DMS 273 (cell line): ENCODE measurements around the gene B4GALT1.
"Not testable (repeated sequence)": the region's sequence is repeated elsewhere in the genome, so short reads cannot be mapped to it uniquely, and the experiment has no call there.

Source experiments
- DNase-seq: peaks from one replicate; lab custom pipeline; 2025; ENCODE audit not compliant: unreplicated experiment; lab: John Stamatoyannopoulos, UW

B4GALT1 gene

DNA sequence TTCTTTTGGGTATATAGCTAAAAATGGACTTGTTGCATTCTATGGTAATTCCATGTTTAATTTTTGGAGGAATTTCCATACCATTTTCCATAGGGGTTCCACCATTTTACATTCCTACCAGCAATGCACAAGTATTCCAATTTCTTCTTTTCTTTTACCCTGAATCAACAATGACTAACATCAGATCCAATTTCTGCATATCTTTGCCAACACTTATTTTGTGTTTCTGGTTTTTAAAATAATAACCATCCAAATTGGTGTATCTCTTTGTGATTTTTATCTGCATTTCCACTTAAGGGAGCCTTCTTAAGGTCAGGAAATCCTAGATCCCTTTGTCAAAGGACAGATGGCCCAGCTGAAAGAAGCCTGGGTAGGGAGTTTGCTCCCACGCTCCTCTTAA, 61.2 kb downstream of the B4GALT1 start:
- no peak for DNase-seq

DNA sequence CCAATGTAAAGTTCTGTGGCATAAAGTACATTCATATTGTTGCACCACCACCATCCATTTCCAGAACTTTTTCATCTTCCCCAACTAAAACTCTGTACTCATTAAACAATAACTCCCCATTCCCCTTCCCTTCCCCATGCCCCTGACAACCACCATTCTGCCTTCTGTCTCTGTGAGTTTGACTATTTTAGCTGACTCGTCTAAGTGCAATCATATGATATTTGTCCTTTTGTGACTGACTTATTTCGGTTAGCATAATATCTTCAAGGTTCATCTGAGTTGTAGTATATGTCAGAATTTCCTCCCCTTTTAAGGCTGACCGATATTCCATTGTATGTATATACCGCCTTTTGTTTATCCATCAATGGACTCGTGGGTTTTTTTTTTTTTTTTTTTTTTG, 61.6 kb downstream of the B4GALT1 start:
- no peak for DNase-seq

DNA sequence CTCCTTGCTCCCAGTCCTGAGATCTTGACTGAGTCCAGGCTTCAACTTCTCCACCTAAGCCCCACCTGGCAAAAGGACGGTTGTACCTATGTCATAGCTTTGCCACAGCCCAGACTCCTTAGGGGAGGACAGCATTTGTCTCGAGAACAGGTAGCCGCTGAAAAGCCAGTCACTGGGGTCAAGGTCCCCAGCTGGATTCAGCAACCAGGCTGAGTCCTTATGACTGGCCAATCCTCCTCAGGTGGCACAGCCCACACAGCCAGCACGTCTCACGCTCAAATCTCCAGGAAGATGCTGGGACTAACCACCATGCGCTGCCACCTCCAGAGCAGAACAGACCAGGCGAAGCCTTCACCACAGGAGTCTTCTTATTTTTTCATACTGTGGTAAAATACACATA, 62.7 kb downstream of the B4GALT1 start:
- no peak for DNase-seq

DNA sequence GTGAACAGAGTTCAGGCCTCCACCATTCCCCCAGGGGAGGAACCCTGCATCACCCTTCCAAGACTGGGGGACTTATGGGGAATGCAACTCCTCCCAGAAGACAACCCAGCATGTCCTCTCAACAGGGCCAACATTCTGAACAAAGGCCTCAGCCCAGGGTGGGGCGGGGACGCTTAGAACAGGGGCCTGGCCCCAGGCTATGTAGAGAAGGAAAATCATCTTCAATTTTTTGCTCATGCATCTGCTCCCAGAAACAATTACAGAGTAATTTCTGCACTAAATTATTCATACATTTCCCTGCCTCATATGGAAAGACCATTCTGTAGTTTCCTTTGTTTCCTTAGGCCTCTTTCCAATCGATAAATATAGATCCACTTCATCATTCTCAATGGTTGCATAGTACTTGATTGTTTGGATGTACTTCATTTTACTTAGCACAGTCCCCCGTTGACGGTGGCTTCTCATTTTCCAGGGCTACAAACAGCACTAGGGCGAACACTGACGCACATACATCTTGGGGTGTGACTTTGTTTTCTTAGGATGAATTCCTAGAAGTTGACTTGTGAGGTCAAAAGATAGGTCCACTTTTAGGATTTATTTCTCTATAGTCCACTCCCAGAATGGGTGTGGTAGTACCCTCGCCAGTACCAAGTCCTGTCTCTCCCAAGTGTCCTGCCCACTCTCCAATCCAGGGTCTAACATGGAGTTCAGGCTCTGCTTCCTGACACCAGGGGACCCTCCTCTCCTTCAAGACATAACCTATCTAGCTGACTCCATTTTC, 63.4 kb downstream of the B4GALT1 start:
- DNase-seq, result no peak

DNA sequence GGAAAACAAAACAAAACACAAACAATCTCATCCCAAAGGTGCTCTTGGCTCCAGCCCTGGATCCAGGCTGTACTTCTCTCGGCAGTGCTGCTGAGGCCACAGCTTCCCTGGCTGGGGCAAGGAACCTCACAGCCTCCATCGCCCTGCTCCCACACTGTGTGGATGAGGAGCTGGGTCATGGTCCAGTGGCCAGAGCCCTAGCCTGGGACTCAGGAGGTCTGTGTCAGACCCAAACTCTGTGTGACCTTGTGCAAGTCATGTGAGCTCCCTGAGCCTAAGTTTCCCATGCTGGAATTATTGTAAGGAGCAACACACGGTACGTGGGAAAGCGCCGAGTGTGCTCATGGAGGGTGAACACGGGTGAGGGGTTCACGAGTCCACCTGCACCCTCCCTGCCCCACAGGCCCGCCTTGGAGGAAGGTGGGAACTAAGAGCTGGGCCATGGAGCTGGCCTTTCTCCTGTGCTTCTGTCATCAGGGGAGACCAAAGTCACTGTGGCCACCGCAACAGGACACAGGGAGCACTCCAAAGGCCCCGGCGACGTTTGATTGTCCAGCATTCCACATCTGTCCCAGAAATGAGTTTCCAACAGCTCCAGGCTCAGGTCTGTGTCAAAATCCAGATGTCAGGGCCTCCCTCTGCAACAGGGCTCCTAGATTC, 64.5 kb downstream of the B4GALT1 start:
- DNase-seq, result no peak

DNA sequence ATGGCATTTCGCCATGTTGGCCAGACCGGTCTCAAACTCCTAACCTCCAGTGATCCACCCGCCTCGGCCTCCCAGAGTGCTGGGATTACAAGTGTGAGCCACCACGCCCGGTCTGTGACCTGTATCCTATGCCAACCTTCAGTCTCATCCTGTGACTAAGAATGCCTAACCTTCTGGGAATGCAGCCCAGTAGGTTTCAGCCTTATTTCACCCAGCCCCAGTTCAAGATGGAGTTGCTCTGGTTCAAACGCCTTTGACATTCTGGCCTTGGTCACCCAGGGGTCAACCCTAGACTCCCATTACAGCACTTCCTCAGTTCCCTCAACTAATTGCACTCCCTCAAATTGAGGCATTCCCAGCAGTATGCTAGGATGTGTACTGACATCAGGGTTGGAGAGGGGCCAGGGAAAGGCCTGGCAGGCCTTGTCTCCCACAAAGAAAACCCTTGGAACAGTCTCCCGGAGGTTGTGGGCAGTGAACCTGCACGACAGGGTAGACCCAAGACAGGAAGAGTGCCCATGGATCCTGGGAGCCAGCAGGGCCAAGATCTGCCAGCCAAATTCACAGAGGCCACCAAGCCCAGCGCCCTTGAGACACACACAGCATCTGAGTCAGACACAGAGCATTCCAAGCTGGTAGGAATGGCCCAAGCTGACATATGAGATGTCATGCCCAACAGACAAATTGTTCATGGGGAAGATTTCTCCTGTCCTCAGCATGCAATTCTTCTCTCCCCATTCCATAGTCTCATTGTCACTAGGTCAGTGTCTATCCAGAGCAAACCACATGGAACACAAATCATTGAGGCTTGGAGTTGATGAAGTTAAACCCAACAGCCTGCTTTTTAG, 65.8 kb downstream of the B4GALT1 start:
- no peak for DNase-seq

DNA sequence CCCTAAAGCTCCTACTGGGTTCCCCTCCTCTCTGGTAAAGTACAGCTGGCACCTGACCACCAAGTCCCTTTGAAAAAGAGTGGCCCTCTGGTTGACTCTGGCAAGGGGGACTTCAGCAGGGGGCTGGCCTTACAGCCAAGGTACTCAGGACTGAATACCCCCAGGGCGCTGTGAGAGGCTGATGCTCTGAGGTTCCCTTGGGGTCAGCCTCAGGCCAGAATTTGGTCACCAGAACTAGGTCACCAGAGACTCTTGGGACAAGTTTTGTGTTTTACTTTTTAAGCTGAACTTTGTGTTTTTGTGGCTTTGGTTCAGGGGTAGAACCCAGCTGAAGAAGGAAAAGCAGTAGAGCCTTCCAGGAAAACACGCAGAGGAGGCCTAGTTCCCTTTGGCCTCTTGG, 67.4 kb downstream of the B4GALT1 start:
- no peak for DNase-seq

DNA sequence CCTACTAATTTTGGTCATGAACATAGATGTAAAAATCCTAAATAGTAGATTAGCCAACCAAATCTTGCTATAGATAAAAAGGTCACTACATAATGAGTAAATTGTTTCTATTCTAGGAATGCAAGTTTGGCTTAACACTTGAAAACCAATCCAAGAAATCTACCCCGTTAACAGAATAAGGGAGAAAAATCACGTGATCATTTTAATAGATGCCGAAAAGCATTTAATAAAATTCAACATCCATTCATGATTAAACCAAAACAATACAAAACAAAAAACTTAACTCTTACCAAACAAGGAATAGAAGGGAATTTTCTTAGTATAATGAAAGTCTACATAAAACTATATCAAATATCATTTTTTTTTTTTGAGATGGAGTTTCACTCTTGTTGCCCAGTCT, 69.9 kb downstream of the B4GALT1 start:
- no peak for DNase-seq

DNA sequence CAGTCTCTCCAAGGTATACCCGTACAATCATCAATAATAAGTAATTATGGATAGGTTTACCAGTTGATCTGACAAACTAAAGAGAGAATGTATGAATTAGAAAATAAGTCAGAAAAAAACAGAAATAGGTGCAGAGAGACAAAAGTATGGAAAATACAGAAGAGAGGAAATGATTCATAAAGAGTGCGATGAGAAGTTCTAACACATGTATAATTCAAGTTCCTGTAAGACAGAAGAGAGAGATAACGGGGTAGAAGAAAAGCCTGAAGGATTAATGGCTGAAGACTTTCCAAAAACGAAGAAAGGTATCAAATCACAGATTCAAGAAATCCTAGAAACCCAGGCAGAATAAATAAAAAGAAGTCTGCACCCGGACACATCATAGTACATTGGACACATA, 74.5 kb downstream of the B4GALT1 start:
- no peak for DNase-seq

DNA sequence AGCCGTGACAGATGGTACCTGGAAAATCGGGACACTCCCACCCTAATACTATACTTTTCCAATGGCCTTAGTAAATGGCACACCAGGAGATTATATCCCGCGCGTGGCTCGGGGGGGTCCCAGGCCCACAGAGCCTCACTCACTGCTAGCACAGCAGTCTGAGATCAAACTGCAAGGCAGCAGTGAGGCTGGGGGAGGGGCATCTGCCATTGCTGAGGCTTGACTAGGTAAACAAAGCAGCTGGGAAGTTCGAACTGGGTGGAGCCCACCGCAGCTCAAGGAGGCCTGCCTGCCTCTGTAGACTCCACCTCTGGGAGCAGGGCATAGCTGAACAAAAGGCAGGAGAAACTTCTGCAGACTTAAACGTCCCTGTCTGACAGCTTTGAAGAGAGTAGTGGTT, 81.5 kb downstream of the B4GALT1 start:
- DNase-seq, result not testable (repeated sequence)

DNA sequence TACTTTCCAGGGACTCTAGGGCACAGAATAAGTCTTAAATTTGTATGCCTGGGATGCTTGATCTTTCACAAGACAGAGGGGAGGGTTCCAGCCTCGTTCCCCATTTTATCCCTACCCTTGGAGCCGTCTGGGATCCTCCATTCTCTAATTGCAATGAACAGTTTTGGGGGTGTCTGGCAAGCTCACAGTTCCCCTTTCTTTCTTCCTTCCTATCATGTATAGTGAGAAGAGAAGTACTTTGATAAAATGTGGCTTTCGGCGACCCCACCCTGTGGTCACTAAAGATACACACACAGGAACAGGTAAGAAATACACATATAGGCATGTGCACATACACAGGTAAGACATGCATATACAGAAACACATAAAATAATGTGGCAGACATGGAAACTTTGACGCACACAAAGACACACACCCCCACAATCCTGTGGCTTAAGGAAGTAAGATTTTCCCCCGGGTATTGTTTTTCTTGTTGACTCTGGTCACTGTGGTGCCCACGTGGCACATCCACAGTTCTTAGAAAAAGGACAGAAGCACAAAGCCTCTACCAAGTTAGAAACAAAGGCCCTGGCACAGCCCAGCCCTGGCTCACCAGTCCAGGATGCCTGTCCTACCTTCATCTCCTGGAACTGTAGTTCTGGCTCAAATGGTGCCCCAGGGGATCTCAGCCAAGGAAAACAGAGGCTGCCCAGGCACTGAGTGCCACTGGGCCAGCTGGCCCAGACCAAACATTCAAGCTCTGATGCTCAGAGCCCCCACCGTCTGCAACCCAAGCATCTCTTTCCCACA, 84.4 kb downstream of the B4GALT1 start:
- no peak for DNase-seq

DNA sequence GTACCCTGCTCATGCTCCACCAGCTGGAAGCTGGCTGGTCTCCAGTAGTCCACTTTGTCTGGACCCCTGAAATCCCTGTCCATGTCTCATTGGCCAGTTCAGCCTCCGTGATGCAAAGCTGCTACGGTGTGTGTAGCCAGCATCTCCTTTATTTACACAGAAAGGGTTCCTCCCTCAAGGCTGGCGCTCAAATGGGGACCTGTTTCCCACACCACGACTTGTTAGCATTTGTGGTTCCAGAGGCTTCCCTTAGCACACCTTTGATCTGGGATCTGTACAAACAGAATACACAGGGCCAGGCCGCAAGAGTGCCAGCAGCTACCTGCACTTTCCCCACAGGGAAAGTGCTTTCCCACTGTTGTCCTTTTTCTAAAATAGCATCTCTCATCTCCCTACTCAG, 85.0 kb downstream of the B4GALT1 start:
- DNase-seq, result no peak

DNA sequence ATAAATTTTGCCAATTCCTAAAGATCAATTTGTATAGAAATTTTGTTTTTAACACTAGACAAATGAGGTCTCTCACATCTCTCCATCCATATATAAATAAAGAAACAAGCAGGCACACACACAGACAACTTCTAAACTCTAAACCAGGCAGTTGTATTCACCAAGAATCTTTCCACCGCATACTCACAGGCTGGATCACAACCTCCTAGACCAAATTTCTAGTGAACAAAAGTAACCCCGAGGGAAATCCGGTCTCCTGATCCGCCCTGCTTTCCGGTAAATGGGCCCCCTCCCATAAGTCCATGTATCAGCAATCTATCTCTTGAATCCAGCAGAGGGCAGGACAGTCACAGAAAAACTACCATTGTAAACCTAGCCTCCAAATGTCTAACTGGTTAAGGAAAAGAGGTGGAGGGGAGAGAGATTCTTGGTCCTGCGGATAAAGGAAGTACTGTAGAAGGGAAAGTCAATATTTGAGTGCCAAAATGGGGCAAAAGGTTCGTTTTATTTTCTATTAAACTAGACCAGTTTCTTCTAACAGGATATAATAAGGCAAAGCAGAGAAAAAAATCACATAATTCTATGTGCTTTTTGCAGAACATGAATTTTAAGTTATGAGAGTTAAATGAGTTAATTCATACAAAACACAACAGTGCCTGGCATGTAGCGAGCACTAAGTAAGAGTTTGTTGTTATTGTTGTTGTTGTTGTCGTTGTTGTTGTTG, 85.8 kb downstream of the B4GALT1 start:
- DNase-seq, result peak; percentile 91

DNA sequence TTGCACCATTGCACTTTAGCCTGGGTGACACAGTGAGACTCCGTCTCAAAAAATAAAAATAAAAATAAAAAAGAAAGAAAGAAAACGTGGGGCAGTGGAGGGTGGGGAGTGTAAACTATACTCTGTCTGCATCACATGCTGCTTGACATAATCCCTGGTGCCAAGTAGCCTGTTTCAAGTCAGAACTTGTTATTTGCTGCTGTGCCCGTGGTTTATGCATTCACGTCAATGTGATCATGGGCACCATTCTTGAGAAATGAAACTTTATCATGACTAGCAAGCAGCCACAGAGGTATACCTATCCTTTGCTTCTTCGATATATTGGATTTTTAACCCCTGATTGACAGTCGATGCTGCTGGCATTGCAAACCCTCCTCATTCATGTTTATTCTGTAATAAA, 86.6 kb downstream of the B4GALT1 start:
- peak; percentile 36 for DNase-seq

DNA sequence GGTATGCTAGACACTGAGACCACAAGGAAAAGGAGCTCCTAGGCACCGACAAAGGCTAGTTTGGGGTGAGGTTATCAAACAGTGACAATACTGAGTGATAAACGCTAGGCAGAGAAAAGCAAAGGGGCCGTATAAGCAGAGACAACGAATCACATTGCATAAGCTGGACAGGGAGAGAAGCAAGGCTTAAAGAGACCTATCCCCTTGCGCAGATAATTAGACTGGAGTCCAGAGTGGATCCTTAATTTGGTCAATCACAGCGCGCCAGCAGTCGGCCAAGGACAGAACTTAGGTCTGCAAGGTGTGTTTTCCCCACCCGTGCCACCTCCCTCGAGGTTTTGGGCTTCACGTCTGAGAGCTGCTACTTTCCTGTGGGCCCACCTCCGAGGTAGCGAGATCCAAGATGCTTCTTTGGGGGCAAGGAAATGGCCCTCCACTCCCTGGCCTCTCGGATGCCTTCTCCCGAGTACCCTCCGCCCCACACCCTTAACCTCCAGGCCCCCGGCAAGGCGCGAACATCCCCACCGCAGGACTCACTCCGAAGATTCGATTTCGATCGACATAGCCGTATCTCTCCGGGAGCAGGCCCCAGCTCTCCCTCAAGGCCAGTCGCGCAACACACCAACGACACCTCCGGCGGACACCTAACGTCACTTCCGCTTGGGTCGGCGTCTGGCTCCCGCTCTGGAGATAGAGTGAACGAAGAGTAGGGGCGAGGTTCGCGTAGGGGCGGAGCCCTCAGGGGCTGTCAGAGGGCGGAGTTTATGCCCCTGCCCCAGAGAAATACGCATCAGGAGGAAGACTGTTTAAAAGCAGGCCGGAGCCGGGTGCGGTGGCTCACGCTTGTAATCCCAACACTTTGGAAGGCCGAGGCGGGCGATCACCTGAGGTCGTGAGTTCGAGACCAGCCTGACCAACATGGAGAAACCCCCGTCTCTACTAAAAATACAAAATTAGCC, 90.8 kb downstream of the B4GALT1 start, which contains the start of gene SMU1:
SMU1 (minus strand) TSS at position 629 of the 959 bp plus-strand sequence; CDS start at position 563, 66 bp downstream.
- peak; percentile 99 for DNase-seq

DNA sequence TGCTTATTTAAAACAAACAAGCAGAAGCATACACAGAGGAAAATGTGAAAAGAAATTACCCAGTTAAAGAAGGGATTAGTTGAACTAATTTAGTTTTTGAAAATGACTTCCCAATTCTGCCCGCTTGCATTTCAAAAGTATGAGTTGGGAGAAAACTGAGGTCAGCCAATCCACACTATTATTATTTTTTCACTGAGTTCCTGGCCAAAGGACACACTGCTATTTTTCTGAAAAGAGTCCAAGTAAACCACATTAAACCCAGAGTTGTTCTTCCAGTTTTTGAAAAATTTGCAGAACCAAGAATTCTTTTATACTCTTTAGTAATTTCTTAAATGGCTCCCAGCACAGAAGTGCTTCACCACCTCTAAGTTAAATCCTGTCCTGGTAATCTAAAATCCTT, 98.1 kb downstream of the B4GALT1 start:
- no peak for DNase-seq

DNA sequence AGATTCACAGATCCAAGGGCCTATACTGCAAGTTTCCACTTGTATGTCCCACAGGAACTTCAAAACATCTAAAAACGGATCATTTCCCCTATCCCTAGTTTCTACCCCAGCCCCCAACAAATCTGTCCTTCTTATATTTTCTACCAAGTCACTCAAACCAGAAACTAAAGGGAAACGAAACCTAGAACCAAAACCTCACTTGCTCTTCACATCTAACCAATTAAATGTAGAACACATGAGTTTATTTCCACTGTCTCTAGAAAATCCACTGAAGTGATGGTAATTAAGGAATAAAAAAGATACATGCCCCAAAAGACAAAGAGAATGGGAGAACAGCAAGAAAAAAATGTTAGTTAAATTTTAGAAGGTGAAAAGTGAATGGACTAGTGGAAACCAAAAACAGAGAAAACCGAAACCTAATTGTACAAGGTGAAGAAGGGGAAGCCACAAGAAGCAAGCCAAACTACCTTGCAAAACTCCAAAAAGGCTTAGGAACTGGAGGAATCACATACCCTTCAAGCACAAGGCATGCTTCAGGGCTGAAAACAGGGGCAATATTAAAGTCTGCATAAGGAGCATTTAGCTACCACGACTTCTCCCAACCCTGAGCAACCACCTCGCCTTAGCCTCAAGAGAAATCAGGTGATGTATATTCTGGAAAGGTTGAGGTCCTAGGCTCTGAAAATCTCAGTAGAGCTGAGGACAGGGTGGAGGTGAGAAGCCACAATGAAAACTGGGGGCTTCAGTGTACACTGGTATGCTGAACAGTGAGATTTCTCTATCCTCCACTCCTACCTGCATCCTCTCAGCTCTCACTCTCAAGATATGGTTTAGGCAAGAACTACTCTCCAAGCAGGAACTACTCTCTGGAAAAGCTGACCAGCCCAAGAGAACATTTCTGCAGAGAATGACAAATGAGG, 101.7 kb downstream of the B4GALT1 start:
- no peak for DNase-seq
